IMR-90 (cell line): ENCODE results near the gene RFK. TPM values are rescaled to one million over a fixed set of nuclear protein-coding genes. Genes with fewer than 3 reads are reported as not detected.
A peak's percentile ranks its signal among the peaks of the same experiment; 100 is the strongest.

ENCODE experiments used
- ATAC-seq: fragments of 200-7000 bp; cut with Tn5 transposase; 2 replicates; pipeline ENCODE4 v1.9.1; 2020; ENCODE audit warnings: low read depth, mild to moderate bottlenecking, moderate library complexity
- BruUV-seq: library from RNA; stranded (reverse); fragments of 400-500 nt; replicated peaks from 2 replicates; lab custom pipeline; 2021; lab: Mats Ljungman, UMichigan
- CTCF ChIA-PET: fragments of 300-600 bp; formaldehyde crosslinking; extraction: SDS; loops from one replicate; lab custom pipeline; 2021; ENCODE audit warnings: antibody characterized with exemption; lab: Yijun Ruan, JAX
- POLR2A ChIA-PET: fragments of 300-600 bp; sonication (Branson Sonifier 250); formaldehyde crosslinking; loops from one replicate; lab custom pipeline; 2022; ENCODE audit warnings: antibody characterized with exemption; ENCODE audit not compliant: unreplicated experiment; lab: Charles Lee
- DNase-seq: peaks from one replicate; pipeline ENCODE4 v3.0.0; 2013
- H2AFZ ChIP-seq: replicated peaks from 2 replicates; pipeline ENCODE3; 2013; ENCODE audit warnings: low read length, mild to moderate bottlenecking; ENCODE audit not compliant: poor library complexity
- H2AK5ac ChIP-seq: 2 replicates; pipeline ENCODE4 v1.6.1; 2013; ENCODE audit warnings: low read depth, low read length, inconsistent platforms
- H2AK9ac ChIP-seq: replicated peaks from 2 replicates; pipeline ENCODE3; 2013; ENCODE audit warnings: mild to moderate bottlenecking, low read depth, low read length, moderate library complexity; ENCODE audit not compliant: poor library complexity
- H2BK120ac ChIP-seq: 2 replicates; pipeline ENCODE4 v1.6.1; 2013; ENCODE audit warnings: low read depth, low read length, inconsistent platforms
- H2BK15ac ChIP-seq: 3 replicates; pipeline ENCODE4 v1.6.1; 2013; ENCODE audit warnings: low read depth, low read length, inconsistent platforms
- H2BK20ac ChIP-seq: 2 replicates; pipeline ENCODE4 v1.6.1; 2013; ENCODE audit warnings: low read depth, mild to moderate bottlenecking, inconsistent platforms, low read length, moderate library complexity
- H2BK5ac ChIP-seq: 2 replicates; pipeline ENCODE4 v1.6.1; 2013; ENCODE audit warnings: mild to moderate bottlenecking, low read depth, low read length, inconsistent platforms; ENCODE audit not compliant: poor library complexity, severe bottlenecking
- H3K14ac ChIP-seq: replicated peaks from 2 replicates; pipeline ENCODE4 v1.6.1; 2013; ENCODE audit warnings: low read depth, low read length, inconsistent platforms
- H3K18ac ChIP-seq: 2 replicates; pipeline ENCODE4 v1.6.1; 2013; ENCODE audit warnings: low read depth, low read length, control low read depth
- H3K23ac ChIP-seq: 2 replicates; pipeline ENCODE4 v1.6.1; 2013; ENCODE audit warnings: low read depth, low read length, inconsistent platforms
- H3K27ac ChIP-seq: 2 replicates; pipeline ENCODE4 v1.5.1; 2013; ENCODE audit warnings: mild to moderate bottlenecking, control low read depth, low read length; ENCODE audit not compliant: insufficient read depth
- H3K27me3 ChIP-seq: 2 replicates; pipeline ENCODE4 v1.6.1; 2013; ENCODE audit warnings: low read length; ENCODE audit not compliant: control insufficient read depth, insufficient read depth
- H3K36me3 ChIP-seq: 2 replicates; pipeline ENCODE4 v1.6.1; 2013; ENCODE audit warnings: low read length, mixed read lengths; ENCODE audit not compliant: control insufficient read depth, insufficient read depth
- H3K4ac ChIP-seq: 2 replicates; pipeline ENCODE4 v1.6.1; 2013; ENCODE audit warnings: low read depth, low read length, inconsistent platforms
- H3K4me1 ChIP-seq: 2 replicates; pipeline ENCODE4 v1.6.1; 2013; ENCODE audit warnings: low read length, mixed read lengths; ENCODE audit not compliant: control insufficient read depth, insufficient read depth
- H3K4me2 ChIP-seq: 2 replicates; pipeline ENCODE4 v1.6.1; 2013; ENCODE audit warnings: low read depth, mild to moderate bottlenecking, control low read depth, low read length, moderate library complexity
- H3K4me3 ChIP-seq: 2 replicates; pipeline ENCODE4 v1.5.1; 2013; ENCODE audit warnings: low read depth, mild to moderate bottlenecking, control low read depth, low read length, moderate library complexity; ENCODE audit not compliant: insufficient read depth
- H3K56ac ChIP-seq: 2 replicates; pipeline ENCODE4 v1.6.1; 2013; ENCODE audit warnings: low read length, inconsistent platforms; ENCODE audit not compliant: insufficient read depth; ENCODE audit errors: extremely low read depth
- H3K79me1 ChIP-seq, 2 experiments: 2 replicates each; pipeline ENCODE4 v1.6.1; 2013; ENCODE audit warnings: low read length in 2 of 2, inconsistent platforms in 1 of 2, low read depth in 1 of 2
- H3K9ac ChIP-seq: 2 replicates; pipeline ENCODE4 v1.6.1; 2013; ENCODE audit warnings: low read depth, low read length, control low read depth
- H3K9me1 ChIP-seq: 2 replicates; pipeline ENCODE4 v1.6.1; 2013; ENCODE audit warnings: low read length, inconsistent platforms; ENCODE audit not compliant: insufficient read depth
- H3K9me3 ChIP-seq: 2 replicates; pipeline ENCODE4 v1.6.1; 2013; ENCODE audit warnings: low read length; ENCODE audit not compliant: control insufficient read depth, insufficient read depth
- H4K20me1 ChIP-seq: 2 replicates; pipeline ENCODE4 v1.6.1; 2013; ENCODE audit warnings: low read length, inconsistent platforms; ENCODE audit not compliant: insufficient read depth
- H4K5ac ChIP-seq: 2 replicates; pipeline ENCODE4 v1.6.1; 2013; ENCODE audit warnings: mild to moderate bottlenecking, low read depth, low read length, control low read depth
- H4K8ac ChIP-seq, 2 experiments: 2 replicates each; pipeline ENCODE4 v1.6.1; 2013; ENCODE audit warnings: low read depth in 2 of 2, low read length in 2 of 2, control low read depth in 1 of 2, inconsistent platforms in 1 of 2
- H4K91ac ChIP-seq: 2 replicates; pipeline ENCODE4 v1.6.1; 2013; ENCODE audit warnings: low read depth, low read length, inconsistent platforms; ENCODE audit not compliant: insufficient read depth
- CEBPB ChIP-seq: IDR thresholded peaks from 2 replicates; pipeline ENCODE4 v1.6.1; 2012; ENCODE audit warnings: low read depth, low read length, improper control_type of control experiment
- MAZ ChIP-seq: IDR thresholded peaks from 2 replicates; pipeline ENCODE4 v1.6.1; 2012; ENCODE audit warnings: low read depth, mild to moderate bottlenecking, low read length, improper control_type of control experiment, moderate library complexity, borderline replicate concordance
- MXI1 ChIP-seq: IDR thresholded peaks from 2 replicates; pipeline ENCODE4 v1.6.1; 2012; ENCODE audit warnings: low read depth, mild to moderate bottlenecking, low read length, moderate library complexity, borderline replicate concordance
- POLR2A ChIP-seq: IDR thresholded peaks from 2 replicates; pipeline ENCODE4 v1.6.1; 2012; ENCODE audit warnings: mild to moderate bottlenecking, low read depth, low read length
- SMC3 ChIP-seq: fragments of 150-350 bp; IDR thresholded peaks from 2 replicates; pipeline ENCODE4 v1.6.1; 2016; ENCODE audit warnings: low read depth, mild to moderate bottlenecking, antibody characterized with exemption, low read length, moderate library complexity
- WGBS, 2 experiments: methylation state at CpG; one replicate each; pipeline versions ENCODE4 v1.1.5 to v1.1.7; 2013; ENCODE audit warnings: missing lambda C conversion rate in 2 of 2; ENCODE audit not compliant: insufficient read length in 1 of 2; ENCODE audit errors: extremely low coverage in 2 of 2; 5-methylcytosine and 5-hydroxymethylcytosine counted together
- dilution Hi-C: fragments of 300-500 bp; cut with HindIII; formaldehyde crosslinking; loops from one replicate; pipeline ENCODE4 v1.14.3; 2018; ENCODE audit warnings: low sequenced_read_pairs; ENCODE audit not compliant: unreplicated experiment
- in situ Hi-C: fragments of 300-500 bp; cut with MboI; formaldehyde crosslinking; loops from 3 replicates; pipeline ENCODE4 v1.14.3; 2019; ENCODE audit warnings: low sequenced_read_pairs, inconsistent platforms, mixed read lengths
- intact Hi-C: fragments of 100-400 bp; cut with micrococcal nuclease; formaldehyde crosslinking; loops from 2 replicates; pipeline ENCODE4 v1.10.0; 2022
- polyA plus RNA-seq, 3 experiments: library from polyadenylated mRNA; depleted of rRNA; stranded (reverse); fragments of >200 nt; gene quantifications; 2 replicates each; pipeline ENCODE4 v1.2.3, GENCODE V29; 2012; ENCODE audit warnings: low replicate concordance in 1 of 3
- total RNA-seq: library from RNA; depleted of rRNA; stranded (reverse); fragments of >200 nt; gene quantifications from 2 replicates; pipeline ENCODE4 v1.2.3, GENCODE V29; 2012
- TF ChIP-seq, protein P1 (sequence below): fragments of 150-350 bp; IDR thresholded peaks from 2 replicates; pipeline ENCODE4 v1.6.1; 2016; ENCODE audit warnings: low read depth, mild to moderate bottlenecking, low read length, moderate library complexity, borderline replicate concordance
- TF ChIP-seq, protein P2 (sequence below): conservative IDR thresholded peaks from 2 replicates; pipeline ENCODE4 v1.5.1; 2012; ENCODE audit warnings: mild to moderate bottlenecking, low read depth, low read length, improper control_type of control experiment

The RFK gene
- total and polyA plus RNA-seq, 2 of the 4 experiments (the other 2 are of a cell fraction): 10.3 to 13.8 TPM

DNA sequence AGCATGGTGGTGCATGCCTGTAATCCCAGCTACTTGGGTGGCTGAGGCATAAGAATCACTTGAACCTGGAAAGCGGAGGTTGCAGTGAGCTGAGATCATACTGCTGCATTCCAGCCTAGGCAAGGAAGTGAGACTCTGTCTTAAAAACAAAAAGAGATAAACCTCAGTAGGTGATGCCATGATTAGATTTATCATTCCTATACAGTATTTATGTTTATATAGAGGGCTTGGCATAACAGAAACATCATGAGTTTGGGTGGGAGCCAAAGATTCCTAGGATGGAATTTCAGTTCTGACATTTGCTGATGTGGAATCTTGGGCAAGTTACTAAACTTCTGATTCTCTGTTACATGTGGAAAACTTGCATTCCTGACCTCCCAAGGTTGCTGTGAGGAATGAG lies 22.3 kb downstream of the RFK start:
- in situ Hi-C loops: no loop called here
- no peaks in the 10 kb centered on the region for H3K9me3 ChIP-seq
- peak; percentile 65 for DNase-seq

More for the DNA sequence above, 22.3 kb downstream of the RFK start:
- H3K27me3 ChIP-seq: no peaks in the 10 kb centered on the region
- H4K5ac ChIP-seq: no peak overlapping the region
- intact Hi-C loops: loop anchor here (5.0 kb wide), 1 partner anchor 480 kb away; the partner anchor contains the start of gene PCSK5
- TF ChIP-seq SMC3: no peak
- TF ChIP-seq MXI1: no peak
- TF ChIP-seq POLR2A: no peak
- TF ChIP-seq CEBPB: no peak
- no peak for TF ChIP-seq MAZ
- TF ChIP-seq, protein P1, sequence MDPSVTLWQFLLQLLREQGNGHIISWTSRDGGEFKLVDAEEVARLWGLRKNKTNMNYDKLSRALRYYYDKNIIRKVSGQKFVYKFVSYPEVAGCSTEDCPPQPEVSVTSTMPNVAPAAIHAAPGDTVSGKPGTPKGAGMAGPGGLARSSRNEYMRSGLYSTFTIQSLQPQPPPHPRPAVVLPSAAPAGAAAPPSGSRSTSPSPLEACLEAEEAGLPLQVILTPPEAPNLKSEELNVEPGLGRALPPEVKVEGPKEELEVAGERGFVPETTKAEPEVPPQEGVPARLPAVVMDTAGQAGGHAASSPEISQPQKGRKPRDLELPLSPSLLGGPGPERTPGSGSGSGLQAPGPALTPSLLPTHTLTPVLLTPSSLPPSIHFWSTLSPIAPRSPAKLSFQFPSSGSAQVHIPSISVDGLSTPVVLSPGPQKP: no peak
- TF ChIP-seq, protein P2, sequence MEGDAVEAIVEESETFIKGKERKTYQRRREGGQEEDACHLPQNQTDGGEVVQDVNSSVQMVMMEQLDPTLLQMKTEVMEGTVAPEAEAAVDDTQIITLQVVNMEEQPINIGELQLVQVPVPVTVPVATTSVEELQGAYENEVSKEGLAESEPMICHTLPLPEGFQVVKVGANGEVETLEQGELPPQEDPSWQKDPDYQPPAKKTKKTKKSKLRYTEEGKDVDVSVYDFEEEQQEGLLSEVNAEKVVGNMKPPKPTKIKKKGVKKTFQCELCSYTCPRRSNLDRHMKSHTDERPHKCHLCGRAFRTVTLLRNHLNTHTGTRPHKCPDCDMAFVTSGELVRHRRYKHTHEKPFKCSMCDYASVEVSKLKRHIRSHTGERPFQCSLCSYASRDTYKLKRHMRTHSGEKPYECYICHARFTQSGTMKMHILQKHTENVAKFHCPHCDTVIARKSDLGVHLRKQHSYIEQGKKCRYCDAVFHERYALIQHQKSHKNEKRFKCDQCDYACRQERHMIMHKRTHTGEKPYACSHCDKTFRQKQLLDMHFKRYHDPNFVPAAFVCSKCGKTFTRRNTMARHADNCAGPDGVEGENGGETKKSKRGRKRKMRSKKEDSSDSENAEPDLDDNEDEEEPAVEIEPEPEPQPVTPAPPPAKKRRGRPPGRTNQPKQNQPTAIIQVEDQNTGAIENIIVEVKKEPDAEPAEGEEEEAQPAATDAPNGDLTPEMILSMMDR: no peak
- dilution Hi-C loops: no loop called here
- H3K18ac ChIP-seq: peak overlapping the region; percentile 61; the same call in 1 of the 2 replicates
- H3K14ac ChIP-seq: no peak overlapping the region
- no TSS peak for BruUV-seq
- H4K91ac ChIP-seq: no peak overlapping the region
- peak; percentile 60 for ATAC-seq
- H2BK120ac ChIP-seq: no peak overlapping the region
- WGBS, 2 experiments: no CpG with 5 or more reads among the region's 1 CpG
- H3K9ac ChIP-seq: no peak overlapping the region
- no peak overlapping the region for H3K23ac ChIP-seq
- H4K20me1 ChIP-seq: no peaks in the 10 kb centered on the region
- H2BK20ac ChIP-seq: no peak overlapping the region
- H3K4ac ChIP-seq: no peak overlapping the region
- H2AK9ac ChIP-seq: no peak overlapping the region
- H3K79me1 ChIP-seq: no peaks in the 10 kb centered on the region
- peaks cover 16% of the 10 kb centered on the region for H3K4me1 ChIP-seq
- peak overlapping the region; percentile 1; the same call in 1 of the 2 replicates for H3K27ac ChIP-seq
- no peaks in the 10 kb centered on the region for H3K36me3 ChIP-seq
- peaks cover 10% of the 10 kb centered on the region for H3K9me1 ChIP-seq
- H2AK5ac ChIP-seq: no peak overlapping the region
- ChIA-PET CTCF (no interaction called here), POLR2A (no interaction called here)
- H3K4me3 ChIP-seq: no peak overlapping the region
- H2AFZ ChIP-seq: no peak overlapping the region
- H3K4me2 ChIP-seq: peak overlapping the region; percentile 28; the same call in 1 of the 2 replicates
- H3K56ac ChIP-seq: no peak overlapping the region
- peak overlapping the region; percentile 34 for H2BK5ac ChIP-seq
- H2BK15ac ChIP-seq: no peak overlapping the region
- H4K8ac ChIP-seq: no peak overlapping the region
